Astrocyte of the cerebellum (primary cell): Measurements from ENCODE around the gene RPLP2.

Experiments
- DNase-seq: peaks from one replicate; pipeline ENCODE4 v3.0.0-alpha.2; 2011; ENCODE audit warnings: low read depth
- H3K4me3 ChIP-seq: 2 replicates; pipeline ENCODE4 v1.5.1; 2011; ENCODE audit warnings: mild to moderate bottlenecking, low read depth, low read length, moderate library complexity
- in situ Hi-C: cut with HindIII; loops from 2 replicates; pipeline ENCODE4 v1.10.0; 2017; ENCODE audit warnings: low sequenced_read_pairs
- TF ChIP-seq, protein P1 (sequence below): IDR thresholded peaks from 2 replicates; pipeline ENCODE4 v1.5.1; 2012; ENCODE audit warnings: low read length, low read depth, moderate library complexity, mild to moderate bottlenecking; ENCODE audit errors: missing control alignments

Gene RPLP2

DNA sequence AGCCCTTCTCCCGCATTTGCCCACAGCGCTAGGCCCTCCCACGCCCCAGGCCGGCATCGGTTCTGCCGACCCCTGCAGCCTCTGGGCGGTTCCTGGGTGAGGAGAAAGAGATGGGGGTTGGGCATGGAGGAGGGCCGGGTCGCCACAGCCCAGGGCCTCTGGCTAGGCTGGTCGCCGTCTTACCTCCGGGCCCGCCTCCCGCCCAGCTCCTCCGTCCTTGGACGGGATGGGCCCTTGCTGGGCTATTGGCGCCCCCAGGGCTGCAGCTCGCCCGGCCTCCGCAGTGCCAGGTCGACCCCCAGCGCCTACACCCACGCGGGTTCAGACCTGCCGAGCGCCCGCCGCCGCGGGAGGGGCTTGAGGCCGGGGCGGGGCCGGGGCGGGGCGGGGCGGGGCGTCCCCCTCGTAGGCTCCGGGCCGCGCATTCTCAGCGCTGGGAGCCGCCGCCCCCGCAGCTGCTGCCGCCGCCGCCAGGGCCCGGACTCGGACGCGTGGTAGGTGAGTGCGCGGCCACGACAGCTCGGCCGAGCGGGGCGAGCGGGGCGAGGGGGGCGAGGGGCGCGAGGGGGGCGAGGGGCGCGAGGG is 22.9 kb downstream of the RPLP2 start, which contains the start of gene CD151:
TSS of gene CD151 (plus strand) at position 424 of the 585 bp plus-strand sequence. CDS start 3,118 bp downstream, outside the sequence.
- in situ Hi-C loops: no loop called here
- DNase-seq: no peak
- peak within 1 kb of the TSS; percentile 72 for H3K4me3 ChIP-seq
- TF ChIP-seq, protein P1, sequence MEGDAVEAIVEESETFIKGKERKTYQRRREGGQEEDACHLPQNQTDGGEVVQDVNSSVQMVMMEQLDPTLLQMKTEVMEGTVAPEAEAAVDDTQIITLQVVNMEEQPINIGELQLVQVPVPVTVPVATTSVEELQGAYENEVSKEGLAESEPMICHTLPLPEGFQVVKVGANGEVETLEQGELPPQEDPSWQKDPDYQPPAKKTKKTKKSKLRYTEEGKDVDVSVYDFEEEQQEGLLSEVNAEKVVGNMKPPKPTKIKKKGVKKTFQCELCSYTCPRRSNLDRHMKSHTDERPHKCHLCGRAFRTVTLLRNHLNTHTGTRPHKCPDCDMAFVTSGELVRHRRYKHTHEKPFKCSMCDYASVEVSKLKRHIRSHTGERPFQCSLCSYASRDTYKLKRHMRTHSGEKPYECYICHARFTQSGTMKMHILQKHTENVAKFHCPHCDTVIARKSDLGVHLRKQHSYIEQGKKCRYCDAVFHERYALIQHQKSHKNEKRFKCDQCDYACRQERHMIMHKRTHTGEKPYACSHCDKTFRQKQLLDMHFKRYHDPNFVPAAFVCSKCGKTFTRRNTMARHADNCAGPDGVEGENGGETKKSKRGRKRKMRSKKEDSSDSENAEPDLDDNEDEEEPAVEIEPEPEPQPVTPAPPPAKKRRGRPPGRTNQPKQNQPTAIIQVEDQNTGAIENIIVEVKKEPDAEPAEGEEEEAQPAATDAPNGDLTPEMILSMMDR: no peak

DNA sequence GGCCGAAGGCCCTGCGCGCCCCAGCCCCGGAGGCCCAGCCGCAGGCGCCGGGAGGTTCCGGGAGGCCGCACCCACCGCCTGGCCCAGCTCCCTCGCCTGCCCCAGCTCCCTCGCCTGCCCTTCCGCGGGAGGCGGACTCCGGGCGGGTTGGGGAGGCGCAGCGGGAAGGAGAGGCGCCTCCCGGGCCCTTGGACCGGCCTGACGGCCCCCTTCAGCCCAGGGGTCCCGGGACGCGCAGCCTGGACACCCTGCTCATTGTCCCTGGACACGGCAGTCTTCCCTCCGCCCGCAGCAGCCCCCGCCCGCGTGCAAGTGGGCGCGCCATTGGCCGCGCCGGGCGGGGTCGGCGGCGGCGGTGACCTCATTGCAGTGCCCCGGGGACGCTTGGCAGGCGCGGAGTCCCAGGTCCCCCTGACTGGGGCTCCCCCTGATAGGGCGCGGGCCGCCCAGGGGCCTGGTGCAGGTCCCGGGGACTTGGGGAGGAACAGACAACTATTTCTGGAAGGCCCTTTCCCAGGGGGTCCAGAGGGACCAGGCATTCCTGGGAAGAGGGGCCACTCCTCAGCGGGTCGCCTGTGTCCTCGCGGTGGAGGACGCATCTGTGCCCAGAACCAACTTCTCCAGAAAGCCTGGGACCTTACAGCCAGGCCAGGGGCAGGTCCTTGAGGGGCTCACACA is 23.5 kb downstream of the RPLP2 start:
- in situ Hi-C loops: no loop called here
- TF ChIP-seq, protein P1: no peak
- DNase-seq: no peak
- peak overlapping the region; percentile 72 for H3K4me3 ChIP-seq

DNA sequence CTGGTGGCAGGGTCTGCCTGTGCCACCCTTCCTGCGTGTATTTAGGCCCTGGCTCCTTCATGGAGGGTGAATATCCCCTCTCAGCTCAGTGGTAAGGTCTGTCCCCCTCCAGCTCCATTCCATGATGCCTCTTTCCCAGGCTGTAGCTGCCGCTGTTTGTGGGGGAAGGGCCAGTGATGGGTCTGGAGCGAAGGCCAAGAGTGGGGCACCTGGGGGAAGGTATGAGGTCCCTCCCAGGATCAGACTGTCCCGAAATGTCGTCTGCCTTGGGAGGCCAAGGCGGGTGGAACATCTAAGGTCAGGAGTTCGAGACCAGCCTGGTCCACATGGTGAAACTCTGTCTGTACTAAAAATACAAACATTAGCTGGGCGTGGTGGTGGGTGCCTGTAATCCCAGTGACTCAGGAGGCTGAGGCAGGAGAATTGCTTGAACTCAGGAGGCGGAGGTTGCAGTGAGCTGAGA is 24.1 kb downstream of the RPLP2 start:
- peak overlapping the region; percentile 72 for H3K4me3 ChIP-seq

DNA sequence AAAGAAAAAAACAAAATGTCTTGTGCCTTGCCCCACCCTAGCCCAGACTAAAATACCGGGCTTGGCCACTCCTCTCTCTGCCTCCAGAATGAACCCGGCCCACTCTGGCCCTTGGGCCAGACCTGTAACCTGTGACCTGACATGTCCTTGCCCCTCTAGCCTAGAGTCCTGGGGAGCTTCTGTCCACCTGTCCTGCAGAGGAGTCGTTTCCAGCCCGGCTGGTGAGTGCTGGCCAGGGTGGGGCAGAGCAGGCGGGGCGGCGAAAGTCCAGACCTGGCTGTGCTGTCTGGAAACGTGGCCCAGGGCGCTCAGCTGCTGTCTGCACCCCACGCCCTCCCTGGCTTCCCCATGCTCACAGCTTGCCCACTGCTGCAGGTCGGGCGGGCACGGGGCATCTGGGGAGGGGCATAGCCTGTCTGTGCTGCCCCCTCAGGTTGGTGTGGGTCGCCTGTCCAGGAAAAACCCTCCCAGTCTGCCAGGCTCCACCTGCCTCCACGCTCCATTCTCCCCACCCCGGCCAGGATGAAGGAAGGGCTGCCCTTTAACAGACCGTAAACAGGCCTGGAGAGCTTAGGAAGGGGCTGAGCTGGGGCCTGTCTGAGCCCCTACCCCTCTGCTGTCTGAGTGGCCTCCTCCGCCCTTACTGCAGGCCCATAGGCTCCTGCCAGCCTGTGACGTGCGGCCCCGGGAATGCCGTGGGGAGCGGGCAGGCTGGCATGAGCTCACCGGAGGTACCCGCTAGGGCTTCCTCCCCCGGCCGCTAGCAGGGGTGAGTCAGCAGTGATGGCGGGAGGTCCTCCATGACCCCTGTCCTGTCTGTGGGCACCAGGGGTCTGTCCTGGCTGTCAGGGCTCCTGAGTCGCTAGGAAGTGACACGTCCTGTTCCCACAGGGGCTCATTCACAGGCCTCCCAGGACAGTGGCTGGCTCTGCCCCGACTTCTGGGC is 24.9 kb downstream of the RPLP2 start:
- in situ Hi-C loops: no loop called here
- no peak for DNase-seq
- TF ChIP-seq, protein P1: no peak
- H3K4me3 ChIP-seq: peak overlapping the region; percentile 72

More for the DNA sequence above, 24.1 kb downstream of the RPLP2 start:
- TF ChIP-seq, protein P1: no peak
- DNase-seq: no peak
- in situ Hi-C loops: no loop called here

DNA sequence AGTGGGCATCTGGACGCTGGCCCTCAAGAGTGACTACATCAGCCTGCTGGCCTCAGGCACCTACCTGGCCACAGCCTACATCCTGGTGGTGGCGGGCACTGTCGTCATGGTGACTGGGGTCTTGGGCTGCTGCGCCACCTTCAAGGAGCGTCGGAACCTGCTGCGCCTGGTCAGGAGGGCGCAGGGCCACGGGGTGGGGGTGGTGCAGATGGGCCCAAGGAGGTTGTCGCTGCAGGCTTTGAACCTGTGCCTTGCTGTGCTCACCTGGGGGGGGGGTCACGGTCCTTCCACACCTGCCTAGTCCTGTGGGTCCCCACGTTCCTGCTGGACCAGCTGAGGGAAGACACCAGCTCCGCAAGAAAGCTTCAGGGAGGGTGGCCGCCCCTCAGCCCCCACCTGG is 26.5 kb downstream of the RPLP2 start:
- TF ChIP-seq, protein P1: no peak
- in situ Hi-C loops: no loop called here
- no peak overlapping the region for H3K4me3 ChIP-seq
- DNase-seq: no peak

DNA sequence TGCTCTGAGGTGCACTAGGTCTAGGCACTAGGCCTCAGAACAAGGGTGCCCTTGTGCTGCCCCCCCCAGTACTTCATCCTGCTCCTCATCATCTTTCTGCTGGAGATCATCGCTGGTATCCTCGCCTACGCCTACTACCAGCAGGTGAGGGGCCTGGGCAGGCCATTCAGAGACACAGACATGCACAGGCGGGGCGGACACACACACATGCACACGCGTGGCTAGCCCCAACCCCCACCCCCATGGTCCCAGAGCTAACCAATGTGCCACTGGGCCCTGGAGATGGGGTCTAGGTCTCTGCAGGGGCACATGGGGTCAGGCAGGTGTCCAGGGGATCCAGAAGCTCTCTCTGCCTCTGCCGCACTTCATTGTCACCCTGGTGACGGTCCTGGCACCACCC is 26.9 kb downstream of the RPLP2 start:
- in situ Hi-C loops: no loop called here
- TF ChIP-seq, protein P1: no peak
- DNase-seq: no peak
- H3K4me3 ChIP-seq: no peak overlapping the region
